ENCODE measurements around the gene HAAO. TPM values are rescaled to one million over a fixed set of nuclear protein-coding genes. Genes with fewer than 3 reads are reported as not detected.

The HAAO gene
- total RNA-seq, 1 donor from 2014 or later = 1.1 TPM

DNA sequence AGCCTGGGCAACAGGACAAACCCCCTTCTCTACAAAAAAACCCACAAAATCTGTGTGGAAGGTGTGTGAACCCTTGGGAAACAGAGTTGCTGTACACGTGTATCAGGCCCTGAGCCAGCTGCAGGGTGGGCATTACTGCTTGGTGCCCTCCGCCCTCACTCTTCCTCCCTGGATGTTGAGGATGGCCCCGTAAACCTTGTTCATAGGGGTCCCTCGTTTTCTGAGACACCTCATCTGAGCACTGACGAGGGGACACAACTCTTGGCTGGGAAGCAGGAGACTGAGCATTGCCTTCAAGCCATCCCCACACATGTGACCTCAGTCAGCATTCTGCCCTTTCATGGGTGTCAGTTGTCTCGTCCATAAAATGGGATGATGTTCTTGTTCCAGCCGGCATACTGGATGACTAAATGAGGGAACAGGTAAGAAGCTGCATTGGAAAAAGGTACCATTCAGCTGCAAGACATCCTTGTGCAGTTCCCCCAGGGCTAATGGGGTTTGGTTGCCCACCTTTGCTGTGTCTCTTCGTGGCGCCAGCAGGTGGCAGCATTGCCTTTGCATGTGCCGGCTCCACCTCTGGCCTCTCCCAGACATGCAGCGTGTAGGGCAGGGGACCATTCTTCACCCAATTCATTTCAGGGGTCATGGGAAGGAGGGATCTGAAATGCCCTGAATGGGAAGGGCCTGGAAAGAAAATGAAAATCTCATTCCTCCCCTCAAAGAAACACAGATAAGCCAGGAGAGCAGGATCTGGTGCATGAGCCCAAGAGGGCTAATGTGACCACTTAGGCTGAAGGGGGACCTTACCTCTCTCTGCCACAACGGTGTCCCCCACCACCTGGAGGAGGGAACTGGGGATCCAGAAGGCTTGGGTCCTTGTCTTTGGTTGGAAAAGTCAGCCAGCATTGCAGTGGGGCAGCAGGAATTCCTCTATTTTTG is 36.4 kb upstream of the HAAO start:
- Histone ChIP-seq H2AFZ (ENCODE audit: low read depth, low read length) (no peak overlapping the region), H3K4me1 (ENCODE audit: insufficient read depth, low read length) (no peaks in the 10 kb centered on the region), H3K27me3 (ENCODE audit: insufficient read depth, low read length) (no peaks in the 10 kb centered on the region), H3K27ac (ENCODE audit: low read depth, low read length) (no peak overlapping the region), H3K4me3 (ENCODE audit: insufficient read depth, low read depth, low read length) (no peak overlapping the region), H3K4me2 (ENCODE audit: low read length) (no peak overlapping the region), H4K20me1 (ENCODE audit: insufficient read depth, low read length) (no peaks in the 10 kb centered on the region), H3K9ac (ENCODE audit: low read length) (no peak overlapping the region), H3K9me3 (ENCODE audit: insufficient read depth, low read depth, low read length) (no peaks in the 10 kb centered on the region), H3K79me2 (ENCODE audit: insufficient read depth, low read length) (no peaks in the 10 kb centered on the region), H3K36me3 (ENCODE audit: insufficient read depth, low read length) (no peaks in the 10 kb centered on the region)
- peak; percentile 30 for DNase-seq (ENCODE audit: low read depth)
- FAIRE-seq = no peak
- no peaks in the 10 kb centered on the region for H3K36me3 Mint-ChIP-seq (ENCODE audit: low read depth, unreplicated experiment)
- peaks cover 10% of the 10 kb centered on the region for H3K27me3 Mint-ChIP-seq (ENCODE audit: low read depth, unreplicated experiment)
- no peaks in the 10 kb centered on the region for H3K4me1 Mint-ChIP-seq (ENCODE audit: low read depth, unreplicated experiment)
- TF ChIP-seq EZH2 (IDR thresholded peaks at IDR 0.05; ENCODE audit: insufficient read depth, low read length) = no peak
- TF ChIP-seq, protein P1, sequence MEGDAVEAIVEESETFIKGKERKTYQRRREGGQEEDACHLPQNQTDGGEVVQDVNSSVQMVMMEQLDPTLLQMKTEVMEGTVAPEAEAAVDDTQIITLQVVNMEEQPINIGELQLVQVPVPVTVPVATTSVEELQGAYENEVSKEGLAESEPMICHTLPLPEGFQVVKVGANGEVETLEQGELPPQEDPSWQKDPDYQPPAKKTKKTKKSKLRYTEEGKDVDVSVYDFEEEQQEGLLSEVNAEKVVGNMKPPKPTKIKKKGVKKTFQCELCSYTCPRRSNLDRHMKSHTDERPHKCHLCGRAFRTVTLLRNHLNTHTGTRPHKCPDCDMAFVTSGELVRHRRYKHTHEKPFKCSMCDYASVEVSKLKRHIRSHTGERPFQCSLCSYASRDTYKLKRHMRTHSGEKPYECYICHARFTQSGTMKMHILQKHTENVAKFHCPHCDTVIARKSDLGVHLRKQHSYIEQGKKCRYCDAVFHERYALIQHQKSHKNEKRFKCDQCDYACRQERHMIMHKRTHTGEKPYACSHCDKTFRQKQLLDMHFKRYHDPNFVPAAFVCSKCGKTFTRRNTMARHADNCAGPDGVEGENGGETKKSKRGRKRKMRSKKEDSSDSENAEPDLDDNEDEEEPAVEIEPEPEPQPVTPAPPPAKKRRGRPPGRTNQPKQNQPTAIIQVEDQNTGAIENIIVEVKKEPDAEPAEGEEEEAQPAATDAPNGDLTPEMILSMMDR (IDR thresholded peaks at IDR 0.05; ENCODE audit: insufficient read depth, low read depth, low read length) = peak; percentile 90
- H3K27ac Mint-ChIP-seq (ENCODE audit: unreplicated experiment) = no peak overlapping the region
- no peak overlapping the region for H3K4me3 Mint-ChIP-seq (ENCODE audit: unreplicated experiment)
- no peaks in the 10 kb centered on the region for H3K9me3 Mint-ChIP-seq (ENCODE audit: unreplicated experiment)

- Histone ChIP-seq H3K4me2 (ENCODE audit: low read length) (peak overlapping the region; percentile 83), H3K27me3 (ENCODE audit: insufficient read depth, low read length) (no peaks in the 10 kb centered on the region), H3K36me3 (ENCODE audit: insufficient read depth, low read length) (no peaks in the 10 kb centered on the region), H3K79me2 (ENCODE audit: insufficient read depth, low read length) (no peaks in the 10 kb centered on the region), H4K20me1 (ENCODE audit: insufficient read depth, low read length) (no peaks in the 10 kb centered on the region), H3K27ac (ENCODE audit: low read depth, low read length) (no peak overlapping the region), H3K9ac (ENCODE audit: low read length) (peak overlapping the region; percentile 32), H3K9me3 (ENCODE audit: insufficient read depth, low read depth, low read length) (no peaks in the 10 kb centered on the region), H2AFZ (ENCODE audit: low read depth, low read length) (peak overlapping the region; percentile 96), H3K4me1 (ENCODE audit: insufficient read depth, low read length) (no peaks in the 10 kb centered on the region), H3K4me3 (ENCODE audit: insufficient read depth, low read depth, low read length) (peak overlapping the region; percentile 43)
- Mint-ChIP-seq H3K4me3 (ENCODE audit: unreplicated experiment) (no peak overlapping the region), H3K9me3 (ENCODE audit: unreplicated experiment) (no peaks in the 10 kb centered on the region), H3K27me3 (ENCODE audit: low read depth, unreplicated experiment) (peaks cover 10% of the 10 kb centered on the region), H3K36me3 (ENCODE audit: low read depth, unreplicated experiment) (no peaks in the 10 kb centered on the region), H3K4me1 (ENCODE audit: low read depth, unreplicated experiment) (no peaks in the 10 kb centered on the region), H3K27ac (ENCODE audit: unreplicated experiment) (no peak overlapping the region)
- DNase-seq (ENCODE audit: low read depth) = peak; percentile 44
- FAIRE-seq = no peak
- TF ChIP-seq EZH2 (IDR thresholded peaks at IDR 0.05; ENCODE audit: insufficient read depth, low read length) = peak; percentile 45
- TF ChIP-seq, protein P1 (IDR thresholded peaks at IDR 0.05; ENCODE audit: insufficient read depth, low read depth, low read length) = peak; percentile 83
Observed at GRCh38 chr2:42827647-42828486, 35.5 kb upstream of the HAAO start.
